H4 (cell line): Measurements from ENCODE around the gene RS1. TPM values are rescaled to one million over a fixed set of nuclear protein-coding genes. Genes with fewer than 3 reads are reported as not detected.

Source experiments
- DNase-seq: peaks from one replicate; pipeline ENCODE4 v3.0.0-alpha.2; 2015; ENCODE audit warnings: low spot score
- total RNA-seq: library from RNA; depleted of rRNA; stranded (reverse); fragments of >200 nt; shearing (Covaris generic); gene quantifications from 2 replicates; pipeline ENCODE4 v1.2.3, GENCODE V29; 2014

The RS1 gene
- total RNA-seq, 1 experiment from 2014 or later: not detected

- DNase-seq: no peak
Observed at GRCh38 chrX:18668071-18668835, 3.7 kb downstream of the RS1 start.

GRCh38 chrX:18666614-18667013 lies 5.3 kb downstream of the RS1 start:
- DNase-seq: no peak

GRCh38 chrX:18664947-18665346 lies 7.0 kb downstream of the RS1 start:
- DNase-seq: no peak

- no peak for DNase-seq
Observed at GRCh38 chrX:18661273-18661672, 10.6 kb downstream of the RS1 start.

- peak; percentile 13 for DNase-seq
Observed at GRCh38 chrX:18654875-18655836, 16.8 kb downstream of the RS1 start.

- DNase-seq: no peak
Observed at GRCh38 chrX:18652636-18653035, 19.3 kb downstream of the RS1 start.

- no peak for DNase-seq
Observed at GRCh38 chrX:18650662-18651061, 21.2 kb downstream of the RS1 start.

GRCh38 chrX:18649498-18649951 lies 22.4 kb downstream of the RS1 start:
- DNase-seq: no peak

- no peak for DNase-seq
Observed at GRCh38 chrX:18647621-18648020, 24.3 kb downstream of the RS1 start.

GRCh38 chrX:18643853-18644252 lies 28.1 kb downstream of the RS1 start:
- no peak for DNase-seq

GRCh38 chrX:18643243-18643642 lies 28.7 kb downstream of the RS1 start:
- no peak for DNase-seq

GRCh38 chrX:18640686-18641085 lies 31.2 kb downstream of the RS1 start:
- no peak for DNase-seq

GRCh38 chrX:18639280-18639679 lies 32.6 kb downstream of the RS1 start:
- no peak for DNase-seq

- DNase-seq: no peak
Observed at GRCh38 chrX:18638398-18638797, 33.5 kb downstream of the RS1 start.

- no peak for DNase-seq
Observed at GRCh38 chrX:18630934-18631333, 41.0 kb downstream of the RS1 start.

GRCh38 chrX:18624599-18624998 lies 47.3 kb downstream of the RS1 start:
- no peak for DNase-seq

- no peak for DNase-seq
Observed at GRCh38 chrX:18620349-18620748, 51.6 kb downstream of the RS1 start.

- no peak for DNase-seq
Observed at GRCh38 chrX:18619288-18619687, 52.6 kb downstream of the RS1 start.

GRCh38 chrX:18617407-18617750 lies 54.5 kb downstream of the RS1 start:
- peak; percentile 12 for DNase-seq

GRCh38 chrX:18616688-18617406 lies 55.1 kb downstream of the RS1 start:
- no peak for DNase-seq

GRCh38 chrX:18613930-18614639 lies 57.8 kb downstream of the RS1 start:
- DNase-seq: no peak

- DNase-seq: no peak
Observed at GRCh38 chrX:18607966-18608365, 63.9 kb downstream of the RS1 start.
